Hepatocyte (in vitro differentiated cells): ENCODE measurements around the gene BPIFB6.

Source experiments
- EZH2 ChIP-seq: fragments of 200-600 bp; sonication (generic); IDR thresholded peaks from 2 replicates; pipeline ENCODE4 v1.6.1; 2016; ENCODE audit warnings: antibody characterized with exemption, mild to moderate bottlenecking, borderline replicate concordance
- EZH2phosphoT487 ChIP-seq: fragments of 200-600 bp; sonication (generic); IDR thresholded peaks from one replicate; pipeline ENCODE4 v1.6.1; 2018; ENCODE audit warnings: antibody characterized with exemption, mild to moderate bottlenecking, low read depth, moderate library complexity; ENCODE audit not compliant: unreplicated experiment, severe bottlenecking
- TF ChIP-seq, protein P1 (sequence below): fragments of 200-600 bp; sonication (generic); IDR thresholded peaks from 2 replicates; pipeline ENCODE4 v1.5.1; 2016; ENCODE audit warnings: antibody characterized with exemption, mild to moderate bottlenecking; ENCODE audit not compliant: poor library complexity

DNA sequence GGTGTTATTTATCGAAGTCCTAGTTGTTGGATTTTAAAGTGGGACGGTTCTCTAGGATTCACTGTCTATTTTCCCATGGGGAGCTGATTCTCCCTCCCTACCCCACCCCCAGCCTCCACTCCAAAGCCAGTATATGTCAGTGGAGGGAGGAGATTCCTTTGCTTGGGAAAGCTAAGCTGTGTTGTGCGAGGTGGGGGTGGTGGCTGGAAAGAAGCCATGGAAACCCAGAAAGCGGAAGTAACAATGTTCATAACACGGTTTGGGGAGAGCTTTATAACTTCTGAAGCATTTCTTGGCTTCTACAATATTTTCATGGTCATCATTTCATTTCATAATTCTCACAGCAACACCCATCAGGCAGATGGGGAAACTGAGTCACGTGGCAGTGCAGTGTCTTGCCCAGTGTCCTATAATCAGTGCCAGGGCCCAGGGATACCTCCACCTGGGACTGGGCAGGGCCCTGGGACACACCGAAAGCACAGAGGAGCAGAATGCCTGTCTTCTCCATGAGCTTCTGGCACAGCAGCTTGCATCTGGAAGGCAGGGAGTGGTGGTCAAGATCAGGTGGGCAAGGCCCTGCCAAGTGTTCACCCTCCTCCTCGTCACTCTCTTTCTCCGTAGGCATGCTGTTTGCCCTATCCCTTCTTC, 31.7 kb upstream of the BPIFB6 start:
- TF ChIP-seq, protein P1, sequence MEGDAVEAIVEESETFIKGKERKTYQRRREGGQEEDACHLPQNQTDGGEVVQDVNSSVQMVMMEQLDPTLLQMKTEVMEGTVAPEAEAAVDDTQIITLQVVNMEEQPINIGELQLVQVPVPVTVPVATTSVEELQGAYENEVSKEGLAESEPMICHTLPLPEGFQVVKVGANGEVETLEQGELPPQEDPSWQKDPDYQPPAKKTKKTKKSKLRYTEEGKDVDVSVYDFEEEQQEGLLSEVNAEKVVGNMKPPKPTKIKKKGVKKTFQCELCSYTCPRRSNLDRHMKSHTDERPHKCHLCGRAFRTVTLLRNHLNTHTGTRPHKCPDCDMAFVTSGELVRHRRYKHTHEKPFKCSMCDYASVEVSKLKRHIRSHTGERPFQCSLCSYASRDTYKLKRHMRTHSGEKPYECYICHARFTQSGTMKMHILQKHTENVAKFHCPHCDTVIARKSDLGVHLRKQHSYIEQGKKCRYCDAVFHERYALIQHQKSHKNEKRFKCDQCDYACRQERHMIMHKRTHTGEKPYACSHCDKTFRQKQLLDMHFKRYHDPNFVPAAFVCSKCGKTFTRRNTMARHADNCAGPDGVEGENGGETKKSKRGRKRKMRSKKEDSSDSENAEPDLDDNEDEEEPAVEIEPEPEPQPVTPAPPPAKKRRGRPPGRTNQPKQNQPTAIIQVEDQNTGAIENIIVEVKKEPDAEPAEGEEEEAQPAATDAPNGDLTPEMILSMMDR: no peak
- TF ChIP-seq EZH2 (no peak), EZH2phosphoT487 (no peak)
